GM12801 (cell line): ENCODE data around the gene PLEKHG3.

Source experiments
- CTCF ChIP-seq: IDR thresholded peaks from one replicate; pipeline ENCODE4 v1.5.1; 2011; ENCODE audit warnings: control low read depth; ENCODE audit not compliant: insufficient read length; ENCODE audit errors: extremely low read depth

Gene PLEKHG3

GRCh38 chr14:64745511-64746091, 41.4 kb downstream of the PLEKHG3 start:
- TF ChIP-seq CTCF, result no peak

- no peak for TF ChIP-seq CTCF
Measured at GRCh38 chr14:64746298-64747250, 42.4 kb downstream of the PLEKHG3 start.

- no peak for TF ChIP-seq CTCF
Measured at GRCh38 chr14:64747327-64747726, 43.1 kb downstream of the PLEKHG3 start.

GRCh38 chr14:64748521-64748920, 44.3 kb downstream of the PLEKHG3 start:
- TF ChIP-seq CTCF, result no peak

GRCh38 chr14:64748995-64749714, 44.9 kb downstream of the PLEKHG3 start:
- TF ChIP-seq CTCF, result no peak

- TF ChIP-seq CTCF, result no peak
Measured at GRCh38 chr14:64752909-64753308, 48.7 kb downstream of the PLEKHG3 start.

GRCh38 chr14:64753374-64753773, 49.1 kb downstream of the PLEKHG3 start:
- no peak for TF ChIP-seq CTCF
